WTC11 (cell line): ENCODE data around the gene FTL. TPM values are rescaled to one million over a fixed set of nuclear protein-coding genes. Genes with fewer than 3 reads are reported as not detected.

Experiments used
- ATAC-seq: fragments of 200-7000 bp; cut with Tn5 transposase; 2 replicates; pipeline ENCODE4 v1.10.0; 2021; ENCODE audit warnings: mild to moderate bottlenecking, moderate library complexity
- CTCF ChIA-PET: fragments of 300-600 bp; sonication (Branson Sonifier 250); formaldehyde crosslinking; loops from one replicate; lab custom pipeline; 2021; ENCODE audit warnings: antibody characterized with exemption; lab: Charles Lee
- POLR2A ChIA-PET: fragments of 350-600 bp; sonication (Branson Sonifier 250); formaldehyde crosslinking; loops from one replicate; lab custom pipeline; 2021; ENCODE audit warnings: antibody characterized with exemption; lab: Charles Lee
- DNase-seq: peaks from one replicate; pipeline ENCODE4 v3.0.0; 2021; ENCODE audit warnings: low spot score
- H3K27ac Mint-ChIP-seq: 2 replicates; pipeline ENCODE4 v1.8.0; 2021; ENCODE audit warnings: mixed read lengths
- H3K27me3 Mint-ChIP-seq: 2 replicates; pipeline ENCODE4 v1.8.0; 2021; ENCODE audit warnings: low read depth, mild to moderate bottlenecking, moderate library complexity, mixed read lengths
- H3K36me3 Mint-ChIP-seq: 2 replicates; pipeline ENCODE4 v1.8.0; 2021; ENCODE audit warnings: mixed read lengths
- H3K4me1 Mint-ChIP-seq: 2 replicates; pipeline ENCODE4 v1.8.0; 2022; ENCODE audit warnings: mixed read lengths
- H3K4me3 Mint-ChIP-seq: 2 replicates; pipeline ENCODE4 v1.8.0; 2021; ENCODE audit warnings: mild to moderate bottlenecking, moderate library complexity, mixed read lengths
- H3K9me3 Mint-ChIP-seq: 2 replicates; pipeline ENCODE4 v1.8.0; 2021; ENCODE audit warnings: mixed read lengths
- ATF1 ChIP-seq: sonication (generic); formaldehyde crosslinking; IDR thresholded peaks from 2 replicates; pipeline ENCODE4 v1.8.1; 2023; ENCODE audit warnings: mild to moderate bottlenecking, moderate library complexity, missing genetic modification reagents
- NR1H2 ChIP-seq: sonication (generic); formaldehyde crosslinking; IDR thresholded peaks from 2 replicates; pipeline ENCODE4 v1.9.0; 2021; ENCODE audit warnings: mild to moderate bottlenecking, moderate library complexity, missing genetic modification reagents
- ZNF219 ChIP-seq: sonication (generic); formaldehyde crosslinking; IDR thresholded peaks from 2 replicates; pipeline ENCODE4 v1.8.0; 2023; ENCODE audit warnings: missing genetic modification reagents, mild to moderate bottlenecking, borderline replicate concordance
- ZNF281 ChIP-seq: sonication (generic); formaldehyde crosslinking; IDR thresholded peaks from 2 replicates; pipeline ENCODE4 v1.8.0; 2023; ENCODE audit warnings: mild to moderate bottlenecking, missing genetic modification reagents
- microRNA-seq: library from miRNA; unstranded; fragments of <30 nt; microRNA quantifications from one replicate; pipeline ENCODE4 v1.2.0, GENCODE V29; 2022; ENCODE audit warnings: borderline number of aligned reads
- total RNA-seq: library from RNA; stranded (reverse); gene quantifications from 3 replicates; pipeline ENCODE4 v1.2.3, GENCODE V29; 2021

Gene FTL
- total RNA-seq, 1 experiment from 2014 or later, result 1,061 TPM

- H3K4me3 Mint-ChIP-seq, result no peak overlapping the region
These were observed 51.1 kb downstream of the FTL start for GRCh38 chr19:49016067-49016839.

More at GRCh38 chr19:49016067-49016839, 51.1 kb downstream of the FTL start:
- TF ChIP-seq ZNF219 (CRISPR knock-in tag), result no peak
- TF ChIP-seq ZNF281 (CRISPR knock-in tag), result no peak
- no peak for TF ChIP-seq NR1H2
- no peak for TF ChIP-seq ATF1 (CRISPR knock-in tag)
- TF ChIP-seq, all 79 proteins: peak for 0
- ATAC-seq (no peak), DNase-seq (no peak)
- H3K9me3 Mint-ChIP-seq, result no peaks in the 10 kb centered on the region
- peaks cover 25% of the 10 kb centered on the region for H3K36me3 Mint-ChIP-seq
- CTCF ChIA-PET, result interaction anchor here (6.5 kb wide), 1 partner anchor 16 kb away, joined by 78 read pairs; no protein-coding TSS in a partner anchor
- peaks cover 23% of the 10 kb centered on the region for H3K4me1 Mint-ChIP-seq
- POLR2A ChIA-PET, result no interaction called here
- H3K27ac Mint-ChIP-seq, result no peak overlapping the region
- H3K27me3 Mint-ChIP-seq, result peaks cover 30% of the 10 kb centered on the region

Small RNA genes lying within 50 kb of the gene (microRNA-seq; reads per million reads assigned to microRNA genes)
- 1.0 reads per million for gene MIR6798

Other genes starting within 250 kb of the FTL start
- gene MAMSTR, start 245.6 kb upstream of the FTL start, total RNA-seq, result 1.4 to 2.2 TPM (median 1.6 TPM) in 3 replicates
- gene RASIP1, start 224.7 kb upstream of the FTL start, total RNA-seq, result 4.4 to 5.4 TPM (median 5.2 TPM) in 3 replicates
- gene IZUMO1, start 218.4 kb upstream of the FTL start, total RNA-seq, result 1.3 to 2.2 TPM (median 1.3 TPM) in 3 replicates
- 9.9 to 11.5 TPM (median 10.1 TPM) in 3 replicates for gene FUT1, start 212.7 kb upstream of the FTL start, total RNA-seq
- gene FGF21, start 209.8 kb upstream of the FTL start, total RNA-seq, result 0.21 to 0.44 TPM (median 0.26 TPM) in 3 replicates
- gene BCAT2, start 154.3 kb upstream of the FTL start, total RNA-seq, result 38.7 to 48.5 TPM (median 47.7 TPM) in 3 replicates
- 11.4 to 18.2 TPM (median 17.0 TPM) in 3 replicates for gene HSD17B14, start 128.8 kb upstream of the FTL start, total RNA-seq
- 14.8 to 17.7 TPM (median 16.8 TPM) in 3 replicates for gene PLEKHA4, start 96.7 kb upstream of the FTL start, total RNA-seq
- gene PPP1R15A, start 92.9 kb upstream of the FTL start, total RNA-seq, result 17.0 to 19.5 TPM (median 17.9 TPM) in 3 replicates
- 3.1 to 5.6 TPM (median 3.9 TPM) in 3 replicates for gene TULP2, start 66.6 kb upstream of the FTL start, total RNA-seq
- 145 to 153 TPM (median 149 TPM) in 3 replicates for gene NUCB1, start 65.0 kb upstream of the FTL start, total RNA-seq
- 3.0 to 3.4 TPM (median 3.1 TPM) in 3 replicates for gene DHDH, start 31.6 kb upstream of the FTL start, total RNA-seq
- 346 to 387 TPM (median 351 TPM) in 3 replicates for gene BAX, start 10.4 kb upstream of the FTL start, total RNA-seq
- 45.9 to 52.0 TPM (median 46.1 TPM) in 3 replicates for gene GYS1, start 28.0 kb downstream of the FTL start, total RNA-seq
- gene RUVBL2, start 28.6 kb downstream of the FTL start, total RNA-seq, result 168 to 178 TPM (median 169 TPM) in 3 replicates
- gene LHB, start 51.8 kb downstream of the FTL start, total RNA-seq, result 1.3 TPM in 1 of 3 replicates, not detected in the others
- not detected in 3 replicates for gene CGB3, start 59.0 kb downstream of the FTL start, total RNA-seq
- gene CGB2, start 66.6 kb downstream of the FTL start, total RNA-seq, result 1.1 to 1.2 TPM in 2 of 3 replicates, not detected in the other
- gene CGB1, start 71.6 kb downstream of the FTL start, total RNA-seq, result 0.87 TPM in 1 of 3 replicates, not detected in the others
- 0.30 to 0.62 TPM (median 0.35 TPM) in 3 replicates for gene CGB5, start 78.5 kb downstream of the FTL start, total RNA-seq
- gene CGB8, start 83.8 kb downstream of the FTL start, total RNA-seq, result 0.31 TPM in 1 of 3 replicates, not detected in the others
- gene CGB7, start 92.4 kb downstream of the FTL start, total RNA-seq, result 1.6 to 2.9 TPM (median 2.7 TPM) in 3 replicates
- 3.9 to 7.7 TPM (median 5.0 TPM) in 3 replicates for gene NTF4, start 99.5 kb downstream of the FTL start, total RNA-seq
- 0.09 TPM in 3 replicates for gene KCNA7, start 107.4 kb downstream of the FTL start, total RNA-seq
- gene SNRNP70, start 120.1 kb downstream of the FTL start, total RNA-seq, result 253 to 267 TPM (median 266 TPM) in 3 replicates
- gene LIN7B, start 149.1 kb downstream of the FTL start, total RNA-seq, result 5.1 to 5.7 TPM (median 5.1 TPM) in 3 replicates
- 3.1 to 3.4 TPM (median 3.2 TPM) in 3 replicates for gene C19orf73, start 153.8 kb downstream of the FTL start, total RNA-seq
- 25.5 to 30.1 TPM (median 27.3 TPM) in 3 replicates for gene PPFIA3, start 154.2 kb downstream of the FTL start, total RNA-seq
- 1.9 to 5.0 TPM (median 4.6 TPM) in 3 replicates for gene HRC, start 190.1 kb downstream of the FTL start, total RNA-seq
- gene TRPM4, start 192.5 kb downstream of the FTL start, total RNA-seq, result 15.5 to 24.8 TPM (median 23.6 TPM) in 3 replicates